Endothelial cell (in vitro differentiated cells): ENCODE measurements around the gene FXYD4. TPM values are rescaled to one million over a fixed set of nuclear protein-coding genes. Genes with fewer than 3 reads are reported as not detected.
A peak's percentile ranks its signal among the peaks of the same experiment; 100 is the strongest.

ENCODE experiments used
- DNase-seq: peaks from one replicate; pipeline ENCODE4 v3.0.0; 2021; ENCODE audit warnings: low spot score
- H3K27ac Mint-ChIP-seq: one replicate; pipeline ENCODE4 v1.8.0; 2021; ENCODE audit warnings: mixed read lengths, inconsistent platforms; ENCODE audit not compliant: unreplicated experiment
- H3K27me3 Mint-ChIP-seq: one replicate; pipeline ENCODE4 v1.8.0; 2021; ENCODE audit warnings: mild to moderate bottlenecking, moderate library complexity, mixed read lengths, inconsistent platforms; ENCODE audit not compliant: unreplicated experiment
- H3K36me3 Mint-ChIP-seq: one replicate; pipeline ENCODE4 v1.8.0; 2021; ENCODE audit warnings: mild to moderate bottlenecking, low read depth, mixed read lengths, inconsistent platforms; ENCODE audit not compliant: unreplicated experiment
- H3K4me1 Mint-ChIP-seq: one replicate; pipeline ENCODE4 v1.8.0; 2021; ENCODE audit warnings: mild to moderate bottlenecking, mixed read lengths, inconsistent platforms; ENCODE audit not compliant: unreplicated experiment
- H3K4me3 Mint-ChIP-seq: one replicate; pipeline ENCODE4 v1.8.0; 2021; ENCODE audit warnings: mild to moderate bottlenecking, mixed read lengths, inconsistent platforms; ENCODE audit not compliant: unreplicated experiment
- H3K9me3 Mint-ChIP-seq: one replicate; pipeline ENCODE4 v1.8.0; 2021; ENCODE audit warnings: mixed read lengths, inconsistent platforms; ENCODE audit not compliant: unreplicated experiment
- CTCF ChIP-seq: fragments of 200-600 bp; sonication (generic); IDR thresholded peaks from one replicate; pipeline ENCODE4 v1.5.0; 2021; ENCODE audit warnings: antibody characterized with exemption; ENCODE audit not compliant: unreplicated experiment
- total RNA-seq: library from RNA; stranded (reverse); fragmentation: NEBNext Ultra II Directional; extraction: Animal tissue kit (Norgen Biotek cat#: 25700); gene quantifications from one replicate; pipeline ENCODE4 v1.2.1, GENCODE V29; 2021; ENCODE audit not compliant: unreplicated experiment

The FXYD4 gene
- total RNA-seq, 1 donor from 2014 or later = not detected

GRCh38 chr10:43386549-43386948, 15.1 kb downstream of the FXYD4 start:
- H3K4me1 Mint-ChIP-seq = peaks cover 4% of the 10 kb centered on the region
- no peaks in the 10 kb centered on the region for H3K9me3 Mint-ChIP-seq
- H3K27ac Mint-ChIP-seq = no peak overlapping the region
- TF ChIP-seq CTCF = no peak
- peaks cover 1% of the 10 kb centered on the region for H3K27me3 Mint-ChIP-seq
- no peak for DNase-seq
- peak overlapping the region; percentile 66 for H3K4me3 Mint-ChIP-seq
- H3K36me3 Mint-ChIP-seq = peaks cover 35% of the 10 kb centered on the region

- peaks cover 39% of the 10 kb centered on the region for H3K36me3 Mint-ChIP-seq
- H3K27ac Mint-ChIP-seq = no peak overlapping the region
- no peak for TF ChIP-seq CTCF
Measured at GRCh38 chr10:43386981-43387677, 15.7 kb downstream of the FXYD4 start.

GRCh38 chr10:43387678-43388032, 16.2 kb downstream of the FXYD4 start:
- no peak for DNase-seq
- no peak for TF ChIP-seq CTCF
- H3K27ac Mint-ChIP-seq = no peak overlapping the region
- H3K4me1 Mint-ChIP-seq = peaks cover 7% of the 10 kb centered on the region
- H3K36me3 Mint-ChIP-seq = peaks cover 44% of the 10 kb centered on the region
- no peaks in the 10 kb centered on the region for H3K9me3 Mint-ChIP-seq
- peak overlapping the region; percentile 43 for H3K4me3 Mint-ChIP-seq
- no peaks in the 10 kb centered on the region for H3K27me3 Mint-ChIP-seq

More at GRCh38 chr10:43386981-43387677, 15.7 kb downstream of the FXYD4 start:
- Mint-ChIP-seq H3K9me3 (no peaks in the 10 kb centered on the region), H3K4me1 (peaks cover 7% of the 10 kb centered on the region), H3K4me3 (peak overlapping the region; percentile 66), H3K27me3 (no peaks in the 10 kb centered on the region)
- no peak for DNase-seq

GRCh38 chr10:43389867-43390266, 18.4 kb downstream of the FXYD4 start:
- no peak for TF ChIP-seq CTCF
- peaks cover 18% of the 10 kb centered on the region for H3K4me1 Mint-ChIP-seq
- H3K4me3 Mint-ChIP-seq = peak overlapping the region; percentile 12
- H3K27ac Mint-ChIP-seq = no peak overlapping the region
- peaks cover 54% of the 10 kb centered on the region for H3K36me3 Mint-ChIP-seq
- H3K9me3 Mint-ChIP-seq = no peaks in the 10 kb centered on the region
- no peak for DNase-seq
- H3K27me3 Mint-ChIP-seq = peaks cover 2% of the 10 kb centered on the region

GRCh38 chr10:43390333-43390732, 18.9 kb downstream of the FXYD4 start:
- Mint-ChIP-seq H3K4me1 (peaks cover 23% of the 10 kb centered on the region), H3K27me3 (peaks cover 2% of the 10 kb centered on the region), H3K36me3 (peaks cover 54% of the 10 kb centered on the region), H3K9me3 (no peaks in the 10 kb centered on the region), H3K4me3 (peak overlapping the region; percentile 33), H3K27ac (peak overlapping the region; percentile 20)
- no peak for DNase-seq
- TF ChIP-seq CTCF = no peak
